Endodermal cell (in vitro differentiated cells): ENCODE results near the gene SLC25A28. TPM values are rescaled to one million over a fixed set of nuclear protein-coding genes. Genes with fewer than 3 reads are reported as not detected.

Source experiments
- DNase-seq: peaks from one replicate; pipeline ENCODE4 v3.0.0-alpha.2; 2017
- H3K27ac ChIP-seq: 2 replicates; pipeline ENCODE4 v1.5.1; 2013; ENCODE audit warnings: mild to moderate bottlenecking, low read depth, low read length, moderate library complexity
- H3K27me3 ChIP-seq: 2 replicates; pipeline ENCODE4 v1.6.1; 2013; ENCODE audit warnings: mild to moderate bottlenecking, low read length, moderate library complexity; ENCODE audit not compliant: insufficient read depth, control insufficient read depth, poor library complexity, severe bottlenecking
- H3K36me3 ChIP-seq: 2 replicates; pipeline ENCODE4 v1.7.0; 2013; ENCODE audit warnings: mild to moderate bottlenecking, low read length, moderate library complexity; ENCODE audit not compliant: control insufficient read depth, insufficient read depth
- H3K4me1 ChIP-seq: one replicate; pipeline ENCODE4 v1.7.0; 2013; ENCODE audit warnings: low read length; ENCODE audit not compliant: control insufficient read depth, insufficient read depth
- H3K4me3 ChIP-seq: 2 replicates; pipeline ENCODE4 v1.5.1; 2013; ENCODE audit warnings: mild to moderate bottlenecking, low read length, moderate library complexity
- H3K9ac ChIP-seq: 2 replicates; pipeline ENCODE4 v1.6.1; 2013; ENCODE audit warnings: mild to moderate bottlenecking, low read length, moderate library complexity; ENCODE audit not compliant: poor library complexity, severe bottlenecking; ENCODE audit errors: extremely low read depth
- H3K9me3 ChIP-seq: 2 replicates; pipeline ENCODE4 v1.6.1; 2013; ENCODE audit warnings: mild to moderate bottlenecking, low read length, moderate library complexity; ENCODE audit not compliant: control insufficient read depth
- H3K27ac Mint-ChIP-seq: 2 replicates; pipeline ENCODE4 v1.8.0; 2020; ENCODE audit warnings: mixed read lengths
- H3K27me3 Mint-ChIP-seq: 2 replicates; pipeline ENCODE4 v1.8.0; 2021; ENCODE audit warnings: mild to moderate bottlenecking, mixed read lengths; ENCODE audit not compliant: insufficient read depth
- H3K36me3 Mint-ChIP-seq: 2 replicates; pipeline ENCODE4 v1.8.0; 2020; ENCODE audit warnings: low read depth, mixed read lengths
- H3K4me1 Mint-ChIP-seq: 2 replicates; pipeline ENCODE4 v1.8.0; 2020; ENCODE audit warnings: mixed read lengths
- H3K4me3 Mint-ChIP-seq: 2 replicates; pipeline ENCODE4 v1.8.0; 2020; ENCODE audit warnings: mild to moderate bottlenecking, moderate library complexity, mixed read lengths
- H3K9me3 Mint-ChIP-seq: 2 replicates; pipeline ENCODE4 v1.8.0; 2020; ENCODE audit warnings: mild to moderate bottlenecking, mixed read lengths
- CTCF ChIP-seq: fragments of 200-600 bp; sonication (generic); conservative IDR thresholded peaks from 2 replicates; pipeline ENCODE4 v1.5.0; 2021; ENCODE audit warnings: antibody characterized with exemption, mild to moderate bottlenecking
- WGBS, 2 experiments: methylation state at CpG; one replicate each; pipeline versions ENCODE4 v1.1.5 to v1.1.7; 2013; ENCODE audit warnings: missing lambda C conversion rate in 2 of 2, mixed read lengths in 1 of 2; ENCODE audit not compliant: insufficient coverage in 1 of 2, insufficient read length in 1 of 2; 5-methylcytosine and 5-hydroxymethylcytosine counted together
- total RNA-seq, 2 donors: library from RNA; stranded (reverse); fragmentation: NEBNext Ultra II Directional in 1 of 2; extraction: Animal tissue kit (Norgen Biotek cat#: 25700) in 1 of 2; gene quantifications; 2 replicates in 1 of 2; 3 replicates in 1 of 2; pipeline ENCODE4 v1.2.1, GENCODE V29; 2021

SLC25A28 gene
- total RNA-seq, 2 donors from 2014 or later, result 20.4 to 30.0 TPM

- Mint-ChIP-seq H3K4me1 (peaks cover 15% of the 10 kb centered on the region), H3K4me3 (no peak overlapping the region), H3K36me3 (no peaks in the 10 kb centered on the region), H3K27me3 (peaks cover 8% of the 10 kb centered on the region), H3K27ac (no peak overlapping the region), H3K9me3 (no peaks in the 10 kb centered on the region)
- H3K9me3 ChIP-seq, result no peaks in the 10 kb centered on the region
- no peak for DNase-seq
- no peak for TF ChIP-seq CTCF
- H3K36me3 ChIP-seq, result no peaks in the 10 kb centered on the region
- H3K27me3 ChIP-seq, result no peaks in the 10 kb centered on the region
- H3K4me3 ChIP-seq, result no peak overlapping the region
- 69 to 84% methylated on average over 2 of the region's 2 CpGs for WGBS, 2 experiments
- no peak overlapping the region for H3K9ac ChIP-seq
- H3K27ac ChIP-seq, result no peak overlapping the region
- H3K4me1 ChIP-seq, result peaks cover 2% of the 10 kb centered on the region
Measured at GRCh38 chr10:99562631-99563030, 57.6 kb downstream of the SLC25A28 start.

Other genes starting within 250 kb of the SLC25A28 start
- gene GOT1, start 189.8 kb downstream of the SLC25A28 start, total RNA-seq, result 10 to 100 TPM; 35.1 to 36.5 TPM
- not detected for gene NKX2-3, start 87.5 kb downstream of the SLC25A28 start, total RNA-seq
- 10 to 100 TPM; 23.8 to 26.4 TPM for gene ENTPD7, start 39.1 kb upstream of the SLC25A28 start, total RNA-seq
- 10 to 100 TPM; 39.0 to 42.6 TPM for gene COX15, start 111.7 kb upstream of the SLC25A28 start, total RNA-seq
- gene CUTC, start 111.8 kb upstream of the SLC25A28 start, total RNA-seq, result 10 to 100 TPM; 18.0 to 21.2 TPM
- gene ABCC2, start 162.2 kb upstream of the SLC25A28 start, total RNA-seq, result under 1 TPM; 0.22 to 0.40 TPM